Activated CD4-positive, alpha-beta T cell treated with anti-CD3 and anti-CD28 coated beads for 1 hour (primary cell): ENCODE measurements around the gene RUVBL2.

Experiments
- DNase-seq: peaks from one replicate; pipeline ENCODE4 v3.0.0-alpha.2; 2020

RUVBL2 gene

GRCh38 chr19:48993175-48994034 lies at the start of gene RUVBL2, which contains the start of gene GYS1:
Gene RUVBL2, plus strand, starts transcription at chr19:48993887. Its CDS starts 25 bp downstream, at chr19:48993912.
Gene GYS1, minus strand, starts transcription at chr19:48993309. Its CDS starts 197 bp downstream, at chr19:48993112.
- DNase-seq = peak; percentile 99

GRCh38 chr19:48945415-48945814 lies 48.3 kb upstream of the RUVBL2 start:
- DNase-seq = no peak

GRCh38 chr19:48945817-48946216 lies 47.9 kb upstream of the RUVBL2 start:
- DNase-seq = no peak

GRCh38 chr19:48946463-48947257 lies 47.0 kb upstream of the RUVBL2 start:
- no peak for DNase-seq

- no peak for DNase-seq
Observed at GRCh38 chr19:48947258-48947542, 46.5 kb upstream of the RUVBL2 start.

- no peak for DNase-seq
Observed at GRCh38 chr19:48950159-48950558, 43.5 kb upstream of the RUVBL2 start.

GRCh38 chr19:48950830-48951519 lies 42.7 kb upstream of the RUVBL2 start:
- DNase-seq = no peak

- no peak for DNase-seq
Observed at GRCh38 chr19:48953141-48953540, 40.5 kb upstream of the RUVBL2 start.

- no peak for DNase-seq
Observed at GRCh38 chr19:48953990-48954594, 39.6 kb upstream of the RUVBL2 start.

- DNase-seq = peak; percentile 76
Observed at GRCh38 chr19:48954595-48955307, 38.9 kb upstream of the RUVBL2 start, which contains the start of gene BAX. Gene BAX, plus strand, starts transcription at chr19:48954875. Its CDS starts 54 bp downstream, at chr19:48954929.

GRCh38 chr19:48955308-48955958 lies 38.3 kb upstream of the RUVBL2 start:
- DNase-seq = no peak

- DNase-seq = no peak
Observed at GRCh38 chr19:48958006-48958405, 35.7 kb upstream of the RUVBL2 start.

- no peak for DNase-seq
Observed at GRCh38 chr19:48959341-48960239, 34.1 kb upstream of the RUVBL2 start.

- DNase-seq = no peak
Observed at GRCh38 chr19:48961051-48961649, 32.5 kb upstream of the RUVBL2 start.

- no peak for DNase-seq
Observed at GRCh38 chr19:48961673-48962028, 32.0 kb upstream of the RUVBL2 start.

- no peak for DNase-seq
Observed at GRCh38 chr19:48962029-48962848, 31.4 kb upstream of the RUVBL2 start.

- no peak for DNase-seq
Observed at GRCh38 chr19:48962849-48963165, 30.9 kb upstream of the RUVBL2 start.

- peak; percentile 32 for DNase-seq
Observed at GRCh38 chr19:48963371-48964204, 30.1 kb upstream of the RUVBL2 start.
